Right ventricle myocardium superior (tissue), 1 donor: Measurements from ENCODE around the gene FOXB2. TPM values are rescaled to one million over a fixed set of nuclear protein-coding genes. Genes with fewer than 3 reads are reported as not detected.
"Not testable (repeated sequence)": the region's sequence is repeated elsewhere in the genome, so short reads cannot be mapped to it uniquely, and the experiment has no call there.

Source experiments
- ATAC-seq: fragments of 200-7000 bp; cut with Tn5 transposase; one replicate; pipeline ENCODE4 v1.9.1; 2020; ENCODE audit warnings: mild to moderate bottlenecking; ENCODE audit not compliant: poor library complexity
- DNase-seq: peaks from one replicate; pipeline ENCODE4 v3.0.0-alpha.2; 2020
- intact Hi-C: fragments of 100-400 bp; cut with DNase I; formaldehyde crosslinking; loops from one replicate; pipeline ENCODE4 v1.11.2; 2022
- total RNA-seq: library from RNA; stranded (reverse); fragmentation: NEBNext Ultra II Directional; extraction: Animal tissue kit (Norgen Biotek cat#: 25700); gene quantifications from one replicate; pipeline ENCODE4 v1.2.1, GENCODE V29; 2021
- donor health status: DM: no; HTN: yes; CAD: no; lungs with severe emphysema.

Gene FOXB2
- total RNA-seq, 1 donor from 2014 or later = not detected

- intact Hi-C loops = no loop called here
- ATAC-seq (no peak), DNase-seq (no peak)
Measured at GRCh38 chr9:77030045-77030444, 10.6 kb downstream of the FOXB2 start.

- intact Hi-C loops = no loop called here
- no peak for DNase-seq
- no peak for ATAC-seq
Measured at GRCh38 chr9:77038281-77039036, 19.0 kb downstream of the FOXB2 start.

- DNase-seq = no peak
- intact Hi-C loops = no loop called here
- no peak for ATAC-seq
Measured at GRCh38 chr9:77040340-77040739, 20.9 kb downstream of the FOXB2 start.

GRCh38 chr9:77043743-77044142 lies 24.3 kb downstream of the FOXB2 start:
- ATAC-seq, intact Hi-C loops, DNase-seq: not testable (repeated sequence)

GRCh38 chr9:77060681-77061080 lies 41.2 kb downstream of the FOXB2 start:
- DNase-seq, ATAC-seq, intact Hi-C loops: not testable (repeated sequence)

GRCh38 chr9:77063645-77064285 lies 44.3 kb downstream of the FOXB2 start:
- no peak for DNase-seq
- ATAC-seq = no peak
- intact Hi-C loops = no loop called here

GRCh38 chr9:77066388-77066787 lies 46.9 kb downstream of the FOXB2 start:
- DNase-seq (no peak), ATAC-seq (no peak)
- intact Hi-C loops = no loop called here

Other genes starting within 250 kb of the FOXB2 start
- gene PRUNE2, start 113.5 kb upstream of the FOXB2 start, total RNA-seq = 1.3 TPM
- gene VPS13A, start 157.9 kb downstream of the FOXB2 start, total RNA-seq = 35.0 TPM